Natural killer cell (primary cell): Measurements from ENCODE around the gene DNAH1. TPM values are rescaled to one million over a fixed set of nuclear protein-coding genes. Genes with fewer than 3 reads are reported as not detected.

ENCODE experiments used
- ATAC-seq, 3 donors: fragments of 150-1000 bp in 2 of 3; fragments of 200-7000 bp in 1 of 3; cut with Tn5 transposase; 1 replicate in 1 of 3; 2 replicates in 2 of 3; pipeline ENCODE4 v1.10.0; 2021; ENCODE audit warnings: mild to moderate bottlenecking in 2 of 3, moderate library complexity in 2 of 3
- DNase-seq, 2 donors: peaks; one replicate each; pipeline versions ENCODE4 v3.0.0 to v3.0.0-alpha.2; 2013 to 2021; ENCODE audit warnings: mixed read lengths in 1 of 2
- H3K27ac ChIP-seq: one replicate; pipeline ENCODE4 v1.5.1; 2013; ENCODE audit warnings: mild to moderate bottlenecking, low read length
- H3K27me3 ChIP-seq: one replicate; pipeline ENCODE4 v1.6.1; 2013; ENCODE audit warnings: low read length; ENCODE audit not compliant: control insufficient read depth, insufficient read depth
- H3K36me3 ChIP-seq: one replicate; pipeline ENCODE4 v1.6.1; 2013; ENCODE audit warnings: low read length; ENCODE audit not compliant: control insufficient read depth, insufficient read depth
- H3K4me1 ChIP-seq: one replicate; pipeline ENCODE4 v1.6.1; 2013; ENCODE audit warnings: low read length; ENCODE audit not compliant: control insufficient read depth, insufficient read depth
- H3K4me3 ChIP-seq: one replicate; pipeline ENCODE4 v1.5.1; 2013; ENCODE audit warnings: low read length
- H3K9me3 ChIP-seq: one replicate; pipeline ENCODE4 v1.6.1; 2013; ENCODE audit warnings: low read length; ENCODE audit not compliant: control insufficient read depth, insufficient read depth
- H3K27ac Mint-ChIP-seq, 2 donors: one replicate each; pipeline ENCODE4 v1.8.0; 2022; ENCODE audit warnings: mild to moderate bottlenecking in 2 of 2, mixed read lengths in 2 of 2, moderate library complexity in 1 of 2
- H3K27me3 Mint-ChIP-seq, 2 donors: one replicate each; pipeline ENCODE4 v1.8.0; 2022; ENCODE audit warnings: low read depth in 2 of 2, mixed read lengths in 2 of 2
- H3K36me3 Mint-ChIP-seq: one replicate; pipeline ENCODE4 v1.8.0; 2022; ENCODE audit warnings: mixed read lengths
- H3K4me1 Mint-ChIP-seq, 2 donors: one replicate each; pipeline ENCODE4 v1.8.0; 2022; ENCODE audit warnings: mixed read lengths in 2 of 2
- H3K4me3 Mint-ChIP-seq: one replicate; pipeline ENCODE4 v1.8.0; 2022; ENCODE audit warnings: mild to moderate bottlenecking, moderate library complexity, mixed read lengths
- H3K9me3 Mint-ChIP-seq, 2 donors: one replicate each; pipeline ENCODE4 v1.8.0; 2022; ENCODE audit warnings: mixed read lengths in 2 of 2
- CTCF ChIP-seq: fragments of 200-600 bp; IDR thresholded peaks from one replicate; pipeline ENCODE4 v1.8.0; 2022; ENCODE audit warnings: antibody characterized with exemption
- WGBS: methylation state at CpG from one replicate; pipeline ENCODE4 v1.1.7; 2013; ENCODE audit warnings: missing lambda C conversion rate; ENCODE audit not compliant: insufficient coverage; 5-methylcytosine and 5-hydroxymethylcytosine counted together
- intact Hi-C: fragments of 100-400 bp; cut with micrococcal nuclease; formaldehyde crosslinking; loops from one replicate; pipeline ENCODE4 v1.14.2; 2022
- total RNA-seq, 4 donors: library from RNA; stranded (reverse); fragments of 120-200 nt in 1 of 4; gene quantifications; one replicate each; pipeline versions ENCODE4 v1.2.3 to v1.2.4, GENCODE V29; 2013 to 2022

DNAH1 gene
- total RNA-seq, 3 donors from 2014 or later (not counting 1 experiment from before 2014, with no cell fraction given), result 72.3 to 81.7 (median 74.2) TPM

- no peaks in the 10 kb centered on the region for H3K9me3 ChIP-seq
- H3K4me1 ChIP-seq, result no peaks in the 10 kb centered on the region
- peaks cover 27% of the 10 kb centered on the region for H3K36me3 ChIP-seq
- Mint-ChIP-seq H3K4me3 (no peak overlapping the region), H3K27me3 (no peaks in the 10 kb centered on the region), H3K27ac (no peak overlapping the region), H3K36me3 (no peaks in the 10 kb centered on the region), H3K4me1 (no peaks in the 10 kb centered on the region), H3K9me3 (no peaks in the 10 kb centered on the region)
- H3K4me3 ChIP-seq, result no peak overlapping the region
- no peaks in the 10 kb centered on the region for H3K27me3 ChIP-seq
- intact Hi-C loops, result no loop called here
- WGBS, result 95% methylated on average over 18 of the region's 18 CpGs
- TF ChIP-seq CTCF, result no peak
- no peak overlapping the region for H3K27ac ChIP-seq
- no peak for ATAC-seq
- DNase-seq, result no peak
These were observed 77.2 kb downstream of the DNAH1 start for GRCh38 chr3:52393131-52393807.

GRCh38 chr3:52393959-52394670 is 78.0 kb downstream of the DNAH1 start:
- Histone ChIP-seq H3K27me3 (no peaks in the 10 kb centered on the region), H3K27ac (no peak overlapping the region), H3K9me3 (no peaks in the 10 kb centered on the region), H3K4me3 (no peak overlapping the region), H3K36me3 (peaks cover 22% of the 10 kb centered on the region), H3K4me1 (no peaks in the 10 kb centered on the region)
- Mint-ChIP-seq H3K27ac (no peak overlapping the region), H3K4me3 (no peak overlapping the region), H3K9me3 (no peaks in the 10 kb centered on the region), H3K4me1 (no peaks in the 10 kb centered on the region), H3K36me3 (no peaks in the 10 kb centered on the region), H3K27me3 (no peaks in the 10 kb centered on the region)
- intact Hi-C loops, result no loop called here
- whole genome bisulfite sequencing, result 94% methylated on average over 18 of the region's 18 CpGs
- ATAC-seq, result no peak
- TF ChIP-seq CTCF, result no peak
- no peak for DNase-seq

- no peaks in the 10 kb centered on the region for H3K36me3 Mint-ChIP-seq
- DNase-seq (no peak), ATAC-seq (no peak)
- Histone ChIP-seq H3K9me3 (no peaks in the 10 kb centered on the region), H3K4me1 (no peaks in the 10 kb centered on the region), H3K27me3 (no peaks in the 10 kb centered on the region), H3K36me3 (peaks cover 20% of the 10 kb centered on the region), H3K27ac (no peak overlapping the region), H3K4me3 (no peak overlapping the region)
- TF ChIP-seq CTCF, result no peak
- intact Hi-C loops, result no loop called here
- no peaks in the 10 kb centered on the region for H3K9me3 Mint-ChIP-seq
- 95% methylated on average over 10 of the region's 10 CpGs for WGBS
- H3K4me3 Mint-ChIP-seq, result no peak overlapping the region
- no peaks in the 10 kb centered on the region for H3K27me3 Mint-ChIP-seq
- no peak overlapping the region for H3K27ac Mint-ChIP-seq
- no peaks in the 10 kb centered on the region for H3K4me1 Mint-ChIP-seq
These were observed 78.8 kb downstream of the DNAH1 start for GRCh38 chr3:52394751-52395502.
